ENCODE data around the gene SOCS2.

SOCS2 gene

DNA sequence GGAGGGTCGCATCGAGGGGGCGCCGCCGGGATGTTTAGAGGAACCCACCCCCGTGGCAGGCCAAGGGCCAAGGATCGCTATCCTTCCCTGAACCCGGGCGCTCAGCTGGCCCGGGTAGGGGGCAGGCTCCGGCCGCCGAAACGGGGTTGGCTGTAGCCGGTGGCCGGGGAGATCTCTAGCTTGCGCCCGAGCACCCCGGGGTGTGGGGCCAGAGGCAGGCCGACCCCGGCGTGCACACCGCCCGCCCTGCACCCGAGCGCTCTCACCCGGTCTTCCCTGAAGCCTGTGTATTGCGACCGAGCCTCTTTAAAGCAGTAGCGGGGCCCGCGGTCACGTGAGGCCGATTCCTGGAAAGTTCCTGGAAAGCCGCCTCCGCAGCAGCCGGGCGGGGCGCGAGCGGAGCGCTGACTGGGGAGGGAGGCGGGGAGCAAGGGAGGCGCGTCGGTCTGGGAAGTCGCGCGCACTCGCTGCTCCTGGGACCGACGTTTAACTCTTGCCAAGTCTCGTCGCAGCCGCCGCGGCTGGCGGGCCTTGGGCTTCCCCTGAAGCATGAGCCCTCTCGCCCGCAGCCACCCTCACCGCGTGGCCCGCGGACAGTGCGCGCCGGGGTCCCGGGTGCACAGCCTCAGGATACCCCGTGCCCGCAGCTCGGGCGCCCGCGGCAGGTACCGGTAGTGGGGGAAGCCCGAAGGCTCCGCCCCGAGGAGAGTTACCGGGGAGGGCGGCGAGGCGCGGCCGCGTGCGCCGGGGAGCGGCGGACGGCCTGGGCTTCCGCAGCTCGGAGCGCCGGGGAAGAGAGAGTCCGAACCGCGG is 1.7 kb upstream of the SOCS2 start (continued):
- TF ChIP-seq, protein P1, sequence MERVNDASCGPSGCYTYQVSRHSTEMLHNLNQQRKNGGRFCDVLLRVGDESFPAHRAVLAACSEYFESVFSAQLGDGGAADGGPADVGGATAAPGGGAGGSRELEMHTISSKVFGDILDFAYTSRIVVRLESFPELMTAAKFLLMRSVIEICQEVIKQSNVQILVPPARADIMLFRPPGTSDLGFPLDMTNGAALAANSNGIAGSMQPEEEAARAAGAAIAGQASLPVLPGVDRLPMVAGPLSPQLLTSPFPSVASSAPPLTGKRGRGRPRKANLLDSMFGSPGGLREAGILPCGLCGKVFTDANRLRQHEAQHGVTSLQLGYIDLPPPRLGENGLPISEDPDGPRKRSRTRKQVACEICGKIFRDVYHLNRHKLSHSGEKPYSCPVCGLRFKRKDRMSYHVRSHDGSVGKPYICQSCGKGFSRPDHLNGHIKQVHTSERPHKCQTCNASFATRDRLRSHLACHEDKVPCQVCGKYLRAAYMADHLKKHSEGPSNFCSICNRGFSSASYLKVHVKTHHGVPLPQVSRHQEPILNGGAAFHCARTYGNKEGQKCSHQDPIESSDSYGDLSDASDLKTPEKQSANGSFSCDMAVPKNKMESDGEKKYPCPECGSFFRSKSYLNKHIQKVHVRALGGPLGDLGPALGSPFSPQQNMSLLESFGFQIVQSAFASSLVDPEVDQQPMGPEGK (tag by site-specific recombination; IDR thresholded peaks at IDR 0.05) = peak; percentile 82
- TF ChIP-seq SP3 (tag by site-specific recombination; IDR thresholded peaks at IDR 0.05) (peak; percentile 33), YY2 (tag by site-specific recombination; IDR thresholded peaks at IDR 0.05) (no peak), SCRT1 (tag by site-specific recombination; IDR thresholded peaks at IDR 0.05; ENCODE audit: borderline replicate concordance) (no peak), ZNF544 (tag by site-specific recombination; IDR thresholded peaks at IDR 0.05) (no peak), WT1 (tag by site-specific recombination; IDR thresholded peaks at IDR 0.05) (peak; percentile 74), ZNF140 (tag by site-specific recombination; IDR thresholded peaks at IDR 0.05) (no peak), ZNF670 (tag by site-specific recombination; IDR thresholded peaks at IDR 0.05; ENCODE audit: low read depth) (no peak), GLI2 (tag by site-specific recombination; IDR thresholded peaks at IDR 0.05; ENCODE audit: borderline replicate concordance, low read depth) (peak; percentile 71; the same call in 1 of the 2 replicates), GLIS1 (tag by site-specific recombination; IDR thresholded peaks at IDR 0.05) (peak; percentile 50; the same call in 1 of the 2 replicates), ZNF266 (tag by site-specific recombination; IDR thresholded peaks at IDR 0.05; ENCODE audit: low read depth) (no peak), ZXDB (tag by site-specific recombination; IDR thresholded peaks at IDR 0.05) (peak; percentile 90), HOXA7 (CRISPR knock-in tag; IDR thresholded peaks at IDR 0.05; ENCODE audit: borderline replicate concordance) (no peak), TRIM28 (IDR thresholded peaks at IDR 0.05; ENCODE audit: borderline replicate concordance, low read length) (no peak), ZNF2 (tag by site-specific recombination; IDR thresholded peaks at IDR 0.05) (peak; percentile 60; the same call in 1 of the 2 replicates), KLF7 (tag by site-specific recombination; IDR thresholded peaks at IDR 0.05; ENCODE audit: borderline replicate concordance) (peak; percentile 89), BCL11A (tag by site-specific recombination; IDR thresholded peaks at IDR 0.05; ENCODE audit: low read depth) (peak; percentile 49; the same call in 1 of the 2 replicates), ZNF148 (tag by site-specific recombination; IDR thresholded peaks at IDR 0.05; ENCODE audit: borderline replicate concordance) (0 out of 2 replicates have a peak, but pooled peaks have one; percentile 5), ZNF324 (tag by site-specific recombination; IDR thresholded peaks at IDR 0.05) (no peak), ZNF768 (tag by site-specific recombination; IDR thresholded peaks at IDR 0.05) (no peak), ZNF600 (tag by site-specific recombination; IDR thresholded peaks at IDR 0.05) (peak; percentile 89; the same call in 1 of the 2 replicates), ZIC2 (tag by site-specific recombination; IDR thresholded peaks at IDR 0.05) (peak; percentile 68), ZNF341 (tag by site-specific recombination; IDR thresholded peaks at IDR 0.05; ENCODE audit: low read depth) (peak; percentile 23; the same call in 1 of the 2 replicates), ZNF521 (tag by site-specific recombination; IDR thresholded peaks at IDR 0.05) (no peak), ZNF843 (tag by site-specific recombination; IDR thresholded peaks at IDR 0.05) (peak; percentile 85), ZNF423 (tag by site-specific recombination; IDR thresholded peaks at IDR 0.05) (peak; percentile 94), ZNF530 (tag by site-specific recombination; IDR thresholded peaks at IDR 0.05; ENCODE audit: low read depth) (no peak), ZFP3 (tag by site-specific recombination; IDR thresholded peaks at IDR 0.05; ENCODE audit: low read depth) (no peak)
- TF ChIP-seq, protein P2, sequence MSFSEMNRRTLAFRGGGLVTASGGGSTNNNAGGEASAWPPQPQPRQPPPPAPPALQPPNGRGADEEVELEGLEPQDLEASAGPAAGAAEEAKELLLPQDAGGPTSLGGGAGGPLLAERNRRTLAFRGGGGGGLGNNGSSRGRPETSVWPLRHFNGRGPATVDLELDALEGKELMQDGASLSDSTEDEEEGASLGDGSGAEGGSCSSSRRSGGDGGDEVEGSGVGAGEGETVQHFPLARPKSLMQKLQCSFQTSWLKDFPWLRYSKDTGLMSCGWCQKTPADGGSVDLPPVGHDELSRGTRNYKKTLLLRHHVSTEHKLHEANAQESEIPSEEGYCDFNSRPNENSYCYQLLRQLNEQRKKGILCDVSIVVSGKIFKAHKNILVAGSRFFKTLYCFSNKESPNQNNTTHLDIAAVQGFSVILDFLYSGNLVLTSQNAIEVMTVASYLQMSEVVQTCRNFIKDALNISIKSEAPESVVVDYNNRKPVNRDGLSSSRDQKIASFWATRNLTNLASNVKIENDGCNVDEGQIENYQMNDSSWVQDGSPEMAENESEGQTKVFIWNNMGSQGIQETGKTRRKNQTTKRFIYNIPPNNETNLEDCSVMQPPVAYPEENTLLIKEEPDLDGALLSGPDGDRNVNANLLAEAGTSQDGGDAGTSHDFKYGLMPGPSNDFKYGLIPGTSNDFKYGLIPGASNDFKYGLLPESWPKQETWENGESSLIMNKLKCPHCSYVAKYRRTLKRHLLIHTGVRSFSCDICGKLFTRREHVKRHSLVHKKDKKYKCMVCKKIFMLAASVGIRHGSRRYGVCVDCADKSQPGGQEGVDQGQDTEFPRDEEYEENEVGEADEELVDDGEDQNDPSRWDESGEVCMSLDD (tag by site-specific recombination; IDR thresholded peaks at IDR 0.05) = peak; percentile 95
- TF ChIP-seq, protein P3, sequence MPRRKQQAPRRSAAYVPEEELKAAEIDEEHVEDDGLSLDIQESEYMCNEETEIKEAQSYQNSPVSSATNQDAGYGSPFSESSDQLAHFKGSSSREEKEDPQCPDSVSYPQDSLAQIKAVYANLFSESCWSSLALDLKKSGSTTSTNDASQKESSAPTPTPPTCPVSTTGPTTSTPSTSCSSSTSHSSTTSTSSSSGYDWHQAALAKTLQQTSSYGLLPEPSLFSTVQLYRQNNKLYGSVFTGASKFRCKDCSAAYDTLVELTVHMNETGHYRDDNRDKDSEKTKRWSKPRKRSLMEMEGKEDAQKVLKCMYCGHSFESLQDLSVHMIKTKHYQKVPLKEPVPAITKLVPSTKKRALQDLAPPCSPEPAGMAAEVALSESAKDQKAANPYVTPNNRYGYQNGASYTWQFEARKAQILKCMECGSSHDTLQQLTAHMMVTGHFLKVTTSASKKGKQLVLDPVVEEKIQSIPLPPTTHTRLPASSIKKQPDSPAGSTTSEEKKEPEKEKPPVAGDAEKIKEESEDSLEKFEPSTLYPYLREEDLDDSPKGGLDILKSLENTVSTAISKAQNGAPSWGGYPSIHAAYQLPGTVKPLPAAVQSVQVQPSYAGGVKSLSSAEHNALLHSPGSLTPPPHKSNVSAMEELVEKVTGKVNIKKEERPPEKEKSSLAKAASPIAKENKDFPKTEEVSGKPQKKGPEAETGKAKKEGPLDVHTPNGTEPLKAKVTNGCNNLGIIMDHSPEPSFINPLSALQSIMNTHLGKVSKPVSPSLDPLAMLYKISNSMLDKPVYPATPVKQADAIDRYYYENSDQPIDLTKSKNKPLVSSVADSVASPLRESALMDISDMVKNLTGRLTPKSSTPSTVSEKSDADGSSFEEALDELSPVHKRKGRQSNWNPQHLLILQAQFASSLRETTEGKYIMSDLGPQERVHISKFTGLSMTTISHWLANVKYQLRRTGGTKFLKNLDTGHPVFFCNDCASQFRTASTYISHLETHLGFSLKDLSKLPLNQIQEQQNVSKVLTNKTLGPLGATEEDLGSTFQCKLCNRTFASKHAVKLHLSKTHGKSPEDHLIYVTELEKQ (tag by site-specific recombination; IDR thresholded peaks at IDR 0.05; ENCODE audit: borderline replicate concordance) = peak; percentile 71; the same call in 1 of the 2 replicates
